ENCODE results near the gene MDGA2. TPM values are rescaled to one million over a fixed set of nuclear protein-coding genes. Genes with fewer than 3 reads are reported as not detected.

The MDGA2 gene
- total RNA-seq, 2 donors from 2014 or later: not detected

- H3K4me3 ChIP-seq: no peak overlapping the region
- TF ChIP-seq CTCF (IDR thresholded peaks at IDR 0.05) (no peak), POLR2A (IDR thresholded peaks at IDR 0.05) (no peak)
- 76 to 94% methylated on average over 1 of the region's 1 CpG for WGBS, 2 donors
- no peak overlapping the region for H3K27ac ChIP-seq
- peaks cover 0 to 6% (median 3%) of the 10 kb centered on the region in 3 donors for H3K9me3 ChIP-seq
- no peaks in the 10 kb centered on the region for H3K27me3 ChIP-seq
- H3K4me1 ChIP-seq: no peaks in the 10 kb centered on the region
- H3K36me3 ChIP-seq (replicated peaks in 1 of 2; ENCODE audit: insufficient read depth in 1 of 2, low read depth in 2 of 2): no peaks in the 10 kb centered on the region
- ATAC-seq (no peak), DNase-seq (no peak)
- intact Hi-C loops (cut with DNase I): no loop called here
Measured at GRCh38 chr14:47167402-47167801, 508.0 kb downstream of the MDGA2 start.

GRCh38 chr14:47155395-47155794 is 520.0 kb downstream of the MDGA2 start:
- WGBS, 2 donors: 89 to 95% methylated on average over 7 to 10 of the region's 13 CpGs
- Histone ChIP-seq H3K4me3 (no peak overlapping the region), H3K27ac (no peak overlapping the region), H3K27me3 (no peaks in the 10 kb centered on the region), H3K9me3 (no peaks in the 10 kb centered on the region), H3K36me3 (replicated peaks in 1 of 2; ENCODE audit: insufficient read depth in 1 of 2, low read depth in 2 of 2) (no peaks in the 10 kb centered on the region), H3K4me1 (no peaks in the 10 kb centered on the region)
- ATAC-seq (no peak), DNase-seq (no peak)
- TF ChIP-seq POLR2A (IDR thresholded peaks at IDR 0.05) (no peak), CTCF (IDR thresholded peaks at IDR 0.05) (no peak)
- intact Hi-C loops (cut with DNase I): no loop called here

DNA sequence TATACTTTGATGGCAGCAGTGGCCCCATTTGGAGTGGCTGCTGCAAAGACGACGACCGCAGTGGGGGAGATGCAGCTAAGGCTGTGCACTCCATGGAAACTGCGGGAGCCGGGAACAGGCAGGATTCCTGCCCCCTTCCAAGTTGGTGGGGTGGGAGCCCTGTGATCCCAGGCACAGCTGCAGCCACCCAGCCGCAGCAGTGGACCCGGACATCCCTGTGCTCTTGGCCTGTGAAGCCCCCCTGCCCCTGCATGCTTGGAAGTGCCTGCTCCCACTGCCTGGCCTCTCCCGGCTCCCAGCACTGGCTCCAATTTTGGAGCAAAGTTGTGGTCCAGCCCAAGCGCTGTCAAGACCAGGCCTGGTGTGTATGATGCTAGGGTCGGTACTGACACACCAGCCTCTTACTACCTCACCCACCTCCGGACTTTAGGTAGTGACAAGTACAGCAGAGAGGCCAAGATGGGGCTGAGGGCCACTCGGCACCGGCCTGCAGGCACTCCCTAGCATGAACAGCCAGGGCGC is 521.1 kb downstream of the MDGA2 start:
- H3K27me3 ChIP-seq: no peaks in the 10 kb centered on the region
- no peak for ATAC-seq
- H3K9me3 ChIP-seq: no peaks in the 10 kb centered on the region
- H3K4me1 ChIP-seq: no peaks in the 10 kb centered on the region
- DNase-seq: no peak
- no peak overlapping the region for H3K4me3 ChIP-seq
- WGBS, 2 donors: 87 to 93% methylated on average over 10 to 14 of the region's 14 CpGs
- no peak overlapping the region for H3K27ac ChIP-seq
- TF ChIP-seq POLR2A (IDR thresholded peaks at IDR 0.05) (no peak), CTCF (IDR thresholded peaks at IDR 0.05) (no peak)
- intact Hi-C loops (cut with DNase I): no loop called here
- H3K36me3 ChIP-seq (replicated peaks in 1 of 2; ENCODE audit: insufficient read depth in 1 of 2, low read depth in 2 of 2): no peaks in the 10 kb centered on the region

- Histone ChIP-seq H3K9me3 (no peaks in the 10 kb centered on the region), H3K27ac (no peak overlapping the region), H3K36me3 (replicated peaks in 1 of 2; ENCODE audit: insufficient read depth in 1 of 2, low read depth in 2 of 2) (no peaks in the 10 kb centered on the region), H3K4me3 (no peak overlapping the region), H3K4me1 (no peaks in the 10 kb centered on the region), H3K27me3 (no peaks in the 10 kb centered on the region)
- intact Hi-C loops (cut with DNase I): no loop called here
- ATAC-seq (no peak), DNase-seq (no peak)
- TF ChIP-seq CTCF (IDR thresholded peaks at IDR 0.05) (no peak), POLR2A (IDR thresholded peaks at IDR 0.05) (no peak)
Measured at GRCh38 chr14:47153746-47154145, 521.7 kb downstream of the MDGA2 start.

DNA sequence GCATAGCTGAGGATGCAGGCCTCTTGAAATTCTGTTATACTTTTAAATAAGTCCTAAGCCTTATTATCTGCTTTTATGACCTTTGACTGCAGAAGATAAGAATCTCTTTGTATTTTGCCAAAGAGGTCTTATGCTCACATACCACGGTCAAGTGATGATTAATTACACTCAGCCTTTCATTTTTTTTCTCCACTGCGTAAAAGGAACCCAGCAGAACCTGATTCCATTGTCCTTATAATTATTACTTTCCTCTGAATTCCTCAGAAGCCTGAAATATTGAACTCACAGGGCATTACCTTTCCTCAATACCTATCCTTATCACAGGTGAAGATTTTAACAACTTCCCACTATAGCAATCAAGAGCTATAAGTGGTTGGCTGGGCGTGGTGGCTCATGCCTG is 525.1 kb downstream of the MDGA2 start:
- WGBS, 2 donors: 30 to 42% methylated on average over 3 of the region's 3 CpGs
- intact Hi-C loops (cut with DNase I): no loop called here

More for the DNA sequence above, 525.1 kb downstream of the MDGA2 start:
- ATAC-seq: no peak
- Histone ChIP-seq H3K9me3 (no peaks in the 10 kb centered on the region), H3K4me3 (no peak overlapping the region), H3K27ac (no peak overlapping the region), H3K4me1 (no peaks in the 10 kb centered on the region), H3K27me3 (no peaks in the 10 kb centered on the region), H3K36me3 (replicated peaks in 1 of 2; ENCODE audit: insufficient read depth in 1 of 2, low read depth in 2 of 2) (no peaks in the 10 kb centered on the region)
- no peak for DNase-seq
- TF ChIP-seq POLR2A (IDR thresholded peaks at IDR 0.05) (no peak), CTCF (IDR thresholded peaks at IDR 0.05) (no peak)
